Muscle layer of colon (tissue), 2 donors: ENCODE results near the gene IL20.

Source experiments
- H3K27ac ChIP-seq: one replicate; pipeline ENCODE4 v1.7.0; 2013; ENCODE audit warnings: low read depth, mild to moderate bottlenecking, low read length, moderate library complexity
- H3K27me3 ChIP-seq, 2 donors: one replicate each; pipeline ENCODE4 v1.7.0; 2013; ENCODE audit warnings: low read length in 2 of 2, mild to moderate bottlenecking in 2 of 2; ENCODE audit not compliant: insufficient read depth in 2 of 2, control insufficient read depth in 1 of 2
- H3K36me3 ChIP-seq: one replicate; pipeline ENCODE4 v1.7.0; 2013; ENCODE audit warnings: mild to moderate bottlenecking, low read length; ENCODE audit not compliant: insufficient read depth
- H3K4me1 ChIP-seq: one replicate; pipeline ENCODE4 v1.7.0; 2013; ENCODE audit warnings: mild to moderate bottlenecking, low read length; ENCODE audit not compliant: insufficient read depth
- H3K4me3 ChIP-seq, 2 donors: one replicate each; pipeline ENCODE4 v1.7.0; 2013; ENCODE audit warnings: low read length in 2 of 2, low read depth in 1 of 2, mild to moderate bottlenecking in 1 of 2, moderate library complexity in 1 of 2
- H3K9ac ChIP-seq: one replicate; pipeline ENCODE4 v1.7.0; 2013; ENCODE audit warnings: low read length
- H3K9me3 ChIP-seq: one replicate; pipeline ENCODE4 v1.7.0; 2013; ENCODE audit warnings: mild to moderate bottlenecking, low read length
- donor health status: abdominal sarcoma.
- donor health status: Adenocarcinoma of cecum.

IL20 gene, protein sequence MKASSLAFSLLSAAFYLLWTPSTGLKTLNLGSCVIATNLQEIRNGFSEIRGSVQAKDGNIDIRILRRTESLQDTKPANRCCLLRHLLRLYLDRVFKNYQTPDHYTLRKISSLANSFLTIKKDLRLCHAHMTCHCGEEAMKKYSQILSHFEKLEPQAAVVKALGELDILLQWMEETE

DNA sequence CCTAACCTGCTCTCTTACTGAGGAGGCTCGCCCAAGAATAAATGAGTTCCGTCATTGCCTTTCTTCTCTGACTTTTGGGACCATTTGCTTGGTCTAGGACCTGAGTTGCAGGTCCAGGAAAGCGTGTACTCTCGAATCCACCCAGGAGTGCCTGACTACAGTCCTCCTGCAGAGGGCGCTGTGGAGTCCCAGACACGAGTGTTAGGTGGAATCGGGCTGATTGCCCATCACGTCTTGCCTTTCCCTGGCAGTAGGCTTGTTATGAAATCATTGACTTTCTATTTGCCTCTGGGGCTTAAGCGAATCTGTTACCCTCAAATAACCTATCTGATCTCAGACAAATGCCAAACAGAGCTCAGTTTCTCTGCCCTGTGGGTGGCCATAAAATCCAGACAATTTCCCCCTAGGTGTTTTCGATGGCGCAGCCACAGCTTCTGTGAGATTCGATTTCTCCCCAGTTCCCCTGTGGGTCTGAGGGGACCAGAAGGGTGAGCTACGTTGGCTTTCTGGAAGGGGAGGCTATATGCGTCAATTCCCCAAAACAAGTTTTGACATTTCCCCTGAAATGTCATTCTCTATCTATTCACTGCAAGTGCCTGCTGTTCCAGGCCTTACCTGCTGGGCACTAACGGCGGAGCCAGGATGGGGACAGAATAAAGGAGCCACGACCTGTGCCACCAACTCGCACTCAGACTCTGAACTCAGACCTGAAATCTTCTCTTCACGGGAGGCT lies at the start of gene IL20:
Gene IL20 (plus strand): TSS at position 685 of the 733 bp plus-strand sequence. CDS start 230 bp downstream, outside the sequence.
- Histone ChIP-seq H3K4me3 (peak within 1 kb of the TSS in 1 of 2 donors; percentile 15), H3K27ac (no peak within 1 kb of the TSS), H3K9ac (no peak within 1 kb of the TSS)

DNA sequence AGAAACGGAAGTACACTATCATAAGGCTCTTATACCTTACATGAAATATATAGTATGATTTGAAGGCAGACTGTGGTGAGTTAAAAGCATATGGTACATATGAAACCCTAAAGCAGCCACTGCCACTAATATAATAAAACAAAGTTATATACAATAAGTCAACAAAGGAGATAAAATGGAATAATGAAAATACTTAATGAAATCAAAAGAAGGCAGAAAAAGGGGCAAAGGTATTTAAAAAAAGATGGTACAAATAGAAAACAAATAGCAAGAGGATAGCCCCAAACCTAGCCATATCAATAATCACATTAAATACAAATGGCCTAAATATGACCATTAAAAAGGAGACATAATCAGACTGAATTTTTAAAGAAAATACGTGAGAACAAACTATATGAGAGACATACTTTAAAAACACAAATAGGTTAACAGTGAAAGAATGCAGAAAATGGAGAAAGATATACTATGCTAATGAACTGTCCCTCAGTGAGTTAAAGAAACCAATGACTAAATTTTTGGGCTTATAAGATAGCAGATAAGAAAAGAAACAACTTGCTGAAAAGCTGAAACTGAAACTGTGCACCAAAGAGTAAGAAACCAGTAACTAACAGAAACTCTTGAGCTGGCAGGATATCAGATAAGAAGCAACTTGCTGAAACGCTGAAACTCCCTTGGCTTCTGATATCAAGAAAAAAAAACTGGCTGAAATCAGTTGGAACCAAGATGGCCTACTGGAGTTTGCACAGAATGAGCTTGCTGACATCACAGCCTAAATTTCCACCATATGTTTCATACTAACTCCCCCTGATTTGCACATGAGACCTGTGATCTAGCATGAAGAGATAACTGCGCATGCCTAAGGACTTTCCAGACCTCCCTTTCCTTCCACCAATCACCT lies 48.8 kb upstream of the IL20 start:
- Histone ChIP-seq H3K27ac (no peak overlapping the region), H3K36me3 (no peaks in the 10 kb centered on the region), H3K9me3 (no peaks in the 10 kb centered on the region), H3K4me1 (no peaks in the 10 kb centered on the region), H3K4me3 (no peak overlapping the region), H3K9ac (no peak overlapping the region), H3K27me3 (no peaks in the 10 kb centered on the region)

More for the DNA sequence above, at the start of gene IL20:
- Histone ChIP-seq H3K27me3 (no peaks in the 10 kb centered on the region), H3K9me3 (no peaks in the 10 kb centered on the region), H3K36me3 (no peaks in the 10 kb centered on the region), H3K4me1 (peaks cover 3% of the 10 kb centered on the region)

DNA sequence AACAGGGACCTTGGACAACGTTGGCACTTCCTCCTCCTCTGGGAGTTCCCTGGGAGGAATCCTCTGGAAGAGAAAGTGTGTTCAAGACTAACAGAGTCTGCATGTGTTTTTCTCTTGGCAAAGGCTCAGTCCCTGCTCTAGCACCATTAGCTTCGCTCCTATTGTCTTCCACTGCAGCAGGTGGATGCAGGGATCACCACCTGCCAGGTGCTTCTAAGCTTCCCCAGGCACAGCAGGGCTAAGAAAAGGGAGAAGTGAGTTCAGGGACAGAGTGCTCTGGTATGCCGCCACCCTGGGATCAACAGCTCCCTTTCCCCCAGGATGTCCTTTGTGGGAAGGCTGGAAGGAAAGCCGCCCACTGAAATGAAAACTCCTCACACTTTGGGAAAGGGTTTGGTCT lies 43.9 kb upstream of the IL20 start:
- Histone ChIP-seq H3K4me3 (no peak overlapping the region), H3K9ac (no peak overlapping the region), H3K27me3 (no peaks in the 10 kb centered on the region), H3K4me1 (no peaks in the 10 kb centered on the region), H3K27ac (no peak overlapping the region), H3K9me3 (no peaks in the 10 kb centered on the region), H3K36me3 (no peaks in the 10 kb centered on the region)

DNA sequence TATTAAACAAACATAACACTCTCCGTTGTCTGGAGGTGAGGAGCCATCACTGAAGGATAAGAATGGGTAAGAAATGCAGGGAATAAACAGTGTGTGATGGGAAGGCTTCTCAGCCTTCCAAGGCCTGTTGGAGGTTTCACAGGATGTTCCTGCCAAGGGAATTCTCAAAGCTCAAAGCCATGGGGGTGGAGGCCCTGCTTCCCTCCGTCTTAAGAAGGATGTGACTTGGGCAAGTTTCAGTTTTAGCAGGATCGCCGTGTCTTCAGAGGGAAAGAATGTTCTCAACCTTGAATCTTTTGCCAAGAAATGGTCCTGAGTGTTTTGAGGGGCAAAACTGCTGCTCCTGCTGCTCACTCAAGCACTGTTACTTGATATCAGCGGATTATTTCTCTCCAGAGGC lies 41.7 kb upstream of the IL20 start:
- no peaks in the 10 kb centered on the region for H3K4me1 ChIP-seq
- no peaks in the 10 kb centered on the region for H3K36me3 ChIP-seq
- H3K27me3 ChIP-seq: no peaks in the 10 kb centered on the region
- no peaks in the 10 kb centered on the region for H3K9me3 ChIP-seq
- no peak overlapping the region for H3K27ac ChIP-seq
- no peak overlapping the region for H3K9ac ChIP-seq
- no peak overlapping the region for H3K4me3 ChIP-seq

DNA sequence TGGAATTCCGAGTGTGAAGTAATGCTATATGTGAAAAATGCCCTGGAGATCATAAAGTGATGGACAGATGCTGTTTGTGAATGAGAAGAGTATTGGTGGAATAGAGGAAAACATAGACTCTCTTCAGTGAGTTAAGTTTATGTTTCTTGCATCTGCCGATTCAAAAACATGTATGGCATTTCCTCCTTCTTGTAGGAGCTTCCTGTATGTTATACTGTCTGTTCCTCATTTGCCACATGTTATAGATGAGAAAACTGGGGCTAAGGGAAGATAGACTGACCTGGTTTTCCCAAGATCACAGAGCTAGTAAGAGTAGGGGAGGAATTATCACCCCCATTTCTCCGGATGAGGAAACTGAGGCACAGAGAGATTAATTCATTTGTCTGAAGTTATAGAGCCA lies 41.1 kb upstream of the IL20 start:
- no peaks in the 10 kb centered on the region for H3K36me3 ChIP-seq
- no peaks in the 10 kb centered on the region for H3K4me1 ChIP-seq
- no peak overlapping the region for H3K27ac ChIP-seq
- no peak overlapping the region for H3K9ac ChIP-seq
- H3K9me3 ChIP-seq: no peaks in the 10 kb centered on the region
- H3K27me3 ChIP-seq: no peaks in the 10 kb centered on the region
- H3K4me3 ChIP-seq: no peak overlapping the region

DNA sequence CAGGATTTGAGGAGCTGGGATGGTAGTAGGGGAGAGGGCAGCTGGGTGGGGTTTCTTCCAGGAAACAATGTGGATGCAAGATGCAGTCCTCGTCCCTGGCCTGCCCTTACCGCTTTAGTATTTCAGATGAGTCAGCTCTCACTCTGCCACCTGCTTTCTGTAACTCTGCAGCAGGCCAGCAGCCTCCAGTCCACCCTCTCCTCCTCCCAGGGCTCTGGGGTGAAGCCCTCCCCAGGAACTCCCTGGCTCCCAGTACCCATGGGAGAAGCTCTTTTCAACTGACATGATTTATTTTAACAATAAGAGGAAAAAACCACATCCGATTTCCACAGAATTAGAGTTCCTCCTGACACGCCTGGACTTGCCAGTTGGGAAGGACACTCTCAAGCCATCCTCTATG lies 39.0 kb upstream of the IL20 start:
- Histone ChIP-seq H3K4me1 (no peaks in the 10 kb centered on the region), H3K9ac (no peak overlapping the region), H3K4me3 (no peak overlapping the region), H3K27ac (no peak overlapping the region), H3K36me3 (no peaks in the 10 kb centered on the region), H3K27me3 (no peaks in the 10 kb centered on the region), H3K9me3 (no peaks in the 10 kb centered on the region)

DNA sequence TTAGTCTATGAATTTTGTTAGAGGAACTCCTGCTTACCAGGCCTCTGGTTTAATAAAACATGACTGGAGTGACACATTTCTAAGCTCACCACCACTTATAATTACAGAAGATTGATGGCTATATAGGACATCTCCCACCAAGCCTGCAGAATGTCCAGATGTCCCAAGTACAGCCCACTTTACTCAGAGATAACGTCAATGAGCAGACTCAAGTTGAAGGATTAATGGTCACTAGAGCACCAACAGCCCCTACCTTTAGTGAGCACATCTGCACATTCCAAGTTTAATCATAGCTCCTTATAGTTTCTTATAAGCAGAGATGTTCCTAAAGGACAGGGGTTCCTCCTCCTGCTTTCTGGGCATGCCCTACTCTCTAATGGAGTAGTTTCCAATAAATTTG lies 37.4 kb upstream of the IL20 start:
- Histone ChIP-seq H3K4me3 (no peak overlapping the region), H3K9ac (no peak overlapping the region), H3K9me3 (no peaks in the 10 kb centered on the region), H3K4me1 (no peaks in the 10 kb centered on the region), H3K27me3 (no peaks in the 10 kb centered on the region), H3K27ac (no peak overlapping the region), H3K36me3 (no peaks in the 10 kb centered on the region)

DNA sequence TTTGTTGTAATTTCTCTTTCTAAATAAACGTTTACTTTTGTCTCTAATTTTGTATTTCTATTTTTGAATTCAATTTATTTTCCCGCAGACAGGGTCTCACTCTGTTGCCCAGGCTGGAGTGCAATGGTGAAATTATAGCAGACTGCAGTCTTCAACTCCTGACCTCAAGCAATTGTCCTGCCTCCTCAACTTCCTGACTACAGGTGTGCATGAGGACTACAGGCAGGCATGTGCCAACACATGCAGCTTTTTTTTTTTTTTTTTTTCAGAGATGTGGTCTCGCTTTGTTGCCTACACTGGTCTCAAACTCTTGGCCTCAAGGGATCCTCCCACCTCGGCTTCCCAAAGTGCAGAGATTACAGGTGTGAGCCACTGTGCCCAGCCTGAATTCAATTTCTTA lies 36.7 kb upstream of the IL20 start:
- H3K27ac ChIP-seq: no peak overlapping the region
- H3K36me3 ChIP-seq: no peaks in the 10 kb centered on the region
- no peaks in the 10 kb centered on the region for H3K4me1 ChIP-seq
- H3K9ac ChIP-seq: no peak overlapping the region
- H3K27me3 ChIP-seq: no peaks in the 10 kb centered on the region
- no peak overlapping the region for H3K4me3 ChIP-seq
- no peaks in the 10 kb centered on the region for H3K9me3 ChIP-seq

DNA sequence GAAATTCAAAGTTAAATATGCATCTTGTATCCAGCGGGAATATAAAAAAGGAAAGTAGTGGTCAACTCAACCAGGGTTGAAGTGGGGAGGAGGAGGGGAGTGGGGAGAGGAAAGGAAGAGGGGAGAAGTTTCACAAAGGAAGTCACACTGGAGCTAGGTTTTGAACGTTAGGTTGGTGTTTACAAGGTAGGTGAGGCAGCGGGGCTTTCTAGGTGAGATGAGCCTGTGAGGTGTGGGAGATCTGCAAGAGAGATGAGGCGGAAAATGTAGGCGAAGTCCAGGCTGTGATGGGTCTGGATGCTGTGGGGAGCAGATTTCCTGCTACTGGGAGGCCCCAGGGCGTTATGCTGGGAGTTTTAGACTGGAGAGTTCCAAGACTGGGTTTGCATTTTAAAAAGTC lies 36.1 kb upstream of the IL20 start:
- no peaks in the 10 kb centered on the region for H3K27me3 ChIP-seq
- H3K27ac ChIP-seq: no peak overlapping the region
- H3K9me3 ChIP-seq: no peaks in the 10 kb centered on the region
- no peaks in the 10 kb centered on the region for H3K36me3 ChIP-seq
- H3K4me3 ChIP-seq: no peak overlapping the region
- H3K4me1 ChIP-seq: no peaks in the 10 kb centered on the region
- H3K9ac ChIP-seq: no peak overlapping the region

DNA sequence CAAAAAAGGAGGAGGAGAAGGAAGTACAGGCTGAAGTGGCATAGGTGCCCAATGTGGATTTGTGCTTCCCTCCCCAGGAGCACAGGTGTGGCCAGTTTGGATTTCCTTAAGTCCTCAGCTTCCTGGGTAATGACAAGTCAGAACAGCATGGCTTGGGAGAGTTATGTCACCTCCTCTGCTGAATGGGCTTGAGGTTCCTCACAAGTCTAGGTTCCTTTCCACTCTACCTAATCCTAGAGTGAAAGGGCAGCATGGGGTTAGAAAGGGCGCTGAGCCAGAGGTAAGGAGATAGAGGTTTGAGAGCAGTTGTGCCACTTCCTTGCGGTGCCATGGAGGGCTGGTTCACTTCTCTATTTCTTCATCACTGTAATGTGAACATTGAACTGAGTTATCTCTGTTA lies 35.5 kb upstream of the IL20 start:
- Histone ChIP-seq H3K27me3 (no peaks in the 10 kb centered on the region), H3K36me3 (no peaks in the 10 kb centered on the region), H3K9me3 (no peaks in the 10 kb centered on the region), H3K27ac (no peak overlapping the region), H3K9ac (no peak overlapping the region), H3K4me3 (no peak overlapping the region), H3K4me1 (no peaks in the 10 kb centered on the region)

DNA sequence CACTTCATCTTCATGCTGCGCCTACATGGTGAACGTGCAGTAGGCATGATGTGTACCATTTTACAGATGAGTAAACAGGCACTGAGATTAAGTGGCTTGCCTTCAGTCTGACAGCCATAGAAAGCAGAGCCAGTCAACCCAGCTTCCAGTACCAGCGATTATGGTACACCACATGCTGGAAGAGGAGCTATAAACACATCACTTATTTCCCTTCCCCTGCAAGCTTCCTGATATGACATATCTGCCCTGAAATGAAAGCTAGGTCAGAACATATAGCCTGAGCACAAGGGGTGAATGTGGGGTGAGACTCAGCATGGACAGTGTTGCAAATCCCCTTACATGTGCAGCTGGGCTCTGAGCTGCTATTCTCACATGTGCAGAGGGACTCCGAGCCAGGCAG lies 33.8 kb upstream of the IL20 start:
- Histone ChIP-seq H3K36me3 (no peaks in the 10 kb centered on the region), H3K4me1 (no peaks in the 10 kb centered on the region), H3K4me3 (no peak overlapping the region), H3K27me3 (no peaks in the 10 kb centered on the region), H3K9ac (no peak overlapping the region), H3K27ac (no peak overlapping the region), H3K9me3 (no peaks in the 10 kb centered on the region)
